Mesendoderm (in vitro differentiated cells): ENCODE results near the gene CCDC68.

ENCODE experiments used
- DNase-seq: peaks from one replicate; pipeline ENCODE4 v3.0.0; 2013
- H2AK5ac ChIP-seq: 2 replicates; pipeline ENCODE4 v1.6.1; 2013; ENCODE audit warnings: low read length, inconsistent platforms
- H2BK120ac ChIP-seq: 2 replicates; pipeline ENCODE4 v1.6.1; 2013; ENCODE audit warnings: low read depth, mild to moderate bottlenecking, low read length, moderate library complexity, mixed read lengths
- H2BK15ac ChIP-seq: replicated peaks from 2 replicates; pipeline ENCODE4 v1.6.1; 2013; ENCODE audit warnings: low read depth, mild to moderate bottlenecking, moderate library complexity
- H2BK5ac ChIP-seq: 2 replicates; pipeline ENCODE4 v1.6.1; 2013; ENCODE audit warnings: low read length, inconsistent platforms
- H3K18ac ChIP-seq: 2 replicates; pipeline ENCODE4 v1.6.1; 2013; ENCODE audit warnings: mild to moderate bottlenecking, low read length, mixed read lengths
- H3K23ac ChIP-seq: one replicate; pipeline ENCODE4 v1.6.1; 2013; ENCODE audit warnings: low read length
- H3K27ac ChIP-seq: 2 replicates; pipeline ENCODE4 v1.5.1; 2013; ENCODE audit warnings: low read depth, mild to moderate bottlenecking, inconsistent platforms, low read length, moderate library complexity
- H3K27me3 ChIP-seq: 2 replicates; pipeline ENCODE4 v1.6.1; 2013; ENCODE audit warnings: low read length, control low read depth, mild to moderate bottlenecking, inconsistent platforms; ENCODE audit not compliant: insufficient read depth, poor library complexity
- H3K36me3 ChIP-seq: 2 replicates; pipeline ENCODE4 v1.6.1; 2013; ENCODE audit warnings: low read length, inconsistent platforms; ENCODE audit not compliant: control insufficient read depth, insufficient read depth
- H3K4ac ChIP-seq: one replicate; pipeline ENCODE4 v1.6.1; 2013; ENCODE audit warnings: low read depth, mild to moderate bottlenecking, low read length, moderate library complexity
- H3K4me1 ChIP-seq: 2 replicates; pipeline ENCODE4 v1.6.1; 2013; ENCODE audit warnings: low read depth, low read length, inconsistent platforms; ENCODE audit not compliant: control insufficient read depth
- H3K4me2 ChIP-seq: 2 replicates; pipeline ENCODE4 v1.6.1; 2013; ENCODE audit warnings: low read length
- H3K4me3 ChIP-seq: 2 replicates; pipeline ENCODE4 v1.5.1; 2013; ENCODE audit warnings: mild to moderate bottlenecking, low read length
- H3K56ac ChIP-seq: one replicate; pipeline ENCODE4 v1.6.1; 2013; ENCODE audit warnings: low read length
- H3K79me1 ChIP-seq: 2 replicates; pipeline ENCODE4 v1.6.1; 2013; ENCODE audit warnings: low read length, inconsistent platforms
- H3K79me2 ChIP-seq: 2 replicates; pipeline ENCODE4 v1.6.1; 2013; ENCODE audit warnings: mild to moderate bottlenecking, low read length; ENCODE audit not compliant: control insufficient read depth, insufficient read depth
- H3K9ac ChIP-seq: 2 replicates; pipeline ENCODE4 v1.6.1; 2013; ENCODE audit warnings: low read length, inconsistent platforms
- H4K5ac ChIP-seq: one replicate; pipeline ENCODE4 v1.6.1; 2013; ENCODE audit warnings: low read length
- H4K8ac ChIP-seq: one replicate; pipeline ENCODE4 v1.6.1; 2013; ENCODE audit warnings: low read depth, mild to moderate bottlenecking, control low read depth, low read length, moderate library complexity
- WGBS: extraction: QIAGEN DNeasy Blood & Tissue Kit; methylation state at CpG from one replicate; pipeline ENCODE4 v1.1.7; 2013; ENCODE audit warnings: low lambda C conversion rate, missing lambda C conversion rate; ENCODE audit not compliant: insufficient coverage; ENCODE audit errors: extremely low coverage; 5-methylcytosine and 5-hydroxymethylcytosine counted together

CCDC68 gene

GRCh38 chr18:54904581-54904980 is 54.7 kb downstream of the CCDC68 start:
- Histone ChIP-seq H2BK15ac (no peak overlapping the region), H3K4ac (no peak overlapping the region), H2BK5ac (no peak overlapping the region), H3K27me3 (no peaks in the 10 kb centered on the region), H2BK120ac (no peak overlapping the region), H3K79me1 (no peaks in the 10 kb centered on the region), H4K8ac (no peak overlapping the region), H3K9ac (no peak overlapping the region), H3K79me2 (no peaks in the 10 kb centered on the region), H3K4me2 (no peak overlapping the region), H3K4me3 (no peak overlapping the region), H3K27ac (no peak overlapping the region), H3K18ac (no peak overlapping the region), H2AK5ac (no peak overlapping the region), H3K4me1 (no peaks in the 10 kb centered on the region), H3K36me3 (no peaks in the 10 kb centered on the region), H3K56ac (no peak overlapping the region), H4K5ac (no peak overlapping the region), H3K23ac (no peak overlapping the region)
- no peak for DNase-seq
- no CpG with 5 or more reads among the region's 2 CpGs for WGBS

- Histone ChIP-seq H3K4ac (no peak overlapping the region), H2BK15ac (no peak overlapping the region), H3K56ac (no peak overlapping the region), H3K27me3 (no peaks in the 10 kb centered on the region), H3K36me3 (no peaks in the 10 kb centered on the region), H3K27ac (no peak overlapping the region), H3K23ac (no peak overlapping the region), H2BK120ac (no peak overlapping the region), H3K4me2 (no peak overlapping the region), H3K9ac (no peak overlapping the region), H4K8ac (no peak overlapping the region), H3K79me2 (no peaks in the 10 kb centered on the region), H2AK5ac (no peak overlapping the region), H3K18ac (no peak overlapping the region), H2BK5ac (no peak overlapping the region), H3K4me3 (no peak overlapping the region), H3K79me1 (no peaks in the 10 kb centered on the region), H4K5ac (no peak overlapping the region), H3K4me1 (no peaks in the 10 kb centered on the region)
- WGBS, result 100% methylated on average over 1 of the region's 2 CpGs
- no peak for DNase-seq
Observed at GRCh38 chr18:54900290-54900689, 59.0 kb downstream of the CCDC68 start.

- H3K56ac ChIP-seq, result no peak overlapping the region
- H3K9ac ChIP-seq, result no peak overlapping the region
- no peak overlapping the region for H2BK15ac ChIP-seq
- no peak overlapping the region for H3K27ac ChIP-seq
- H2AK5ac ChIP-seq, result no peak overlapping the region
- no peak overlapping the region for H4K5ac ChIP-seq
- H3K18ac ChIP-seq, result no peak overlapping the region
- no peak overlapping the region for H2BK120ac ChIP-seq
- no peaks in the 10 kb centered on the region for H3K79me1 ChIP-seq
- no peak overlapping the region for H3K4ac ChIP-seq
- no peaks in the 10 kb centered on the region for H3K79me2 ChIP-seq
- no peaks in the 10 kb centered on the region for H3K27me3 ChIP-seq
- no peak overlapping the region for H4K8ac ChIP-seq
- H3K36me3 ChIP-seq, result no peaks in the 10 kb centered on the region
- H2BK5ac ChIP-seq, result no peak overlapping the region
- no peaks in the 10 kb centered on the region for H3K4me1 ChIP-seq
- H3K23ac ChIP-seq, result no peak overlapping the region
- H3K4me2 ChIP-seq, result no peak overlapping the region
- no peak overlapping the region for H3K4me3 ChIP-seq
- DNase-seq, result no peak
Observed at GRCh38 chr18:54899500-54899899, 59.8 kb downstream of the CCDC68 start.

- no peak overlapping the region for H3K4me2 ChIP-seq
- WGBS, result no CpG with 5 or more reads among the region's 2 CpGs
- H3K9ac ChIP-seq, result no peak overlapping the region
- H3K4me1 ChIP-seq, result no peaks in the 10 kb centered on the region
- no peak overlapping the region for H3K27ac ChIP-seq
- H3K4me3 ChIP-seq, result no peak overlapping the region
- no peaks in the 10 kb centered on the region for H3K36me3 ChIP-seq
- no peak overlapping the region for H4K8ac ChIP-seq
- no peak overlapping the region for H3K56ac ChIP-seq
- H3K18ac ChIP-seq, result no peak overlapping the region
- H2BK15ac ChIP-seq, result no peak overlapping the region
- H3K23ac ChIP-seq, result no peak overlapping the region
- no peak overlapping the region for H2BK120ac ChIP-seq
- H2BK5ac ChIP-seq, result no peak overlapping the region
- peaks cover 2% of the 10 kb centered on the region for H3K27me3 ChIP-seq
- no peak for DNase-seq
- H4K5ac ChIP-seq, result no peak overlapping the region
- no peak overlapping the region for H3K4ac ChIP-seq
- no peaks in the 10 kb centered on the region for H3K79me2 ChIP-seq
- no peak overlapping the region for H2AK5ac ChIP-seq
- H3K79me1 ChIP-seq, result no peaks in the 10 kb centered on the region
Observed at GRCh38 chr18:54888933-54889332, 70.3 kb downstream of the CCDC68 start.

GRCh38 chr18:54888378-54888777 is 70.9 kb downstream of the CCDC68 start:
- peaks cover 2% of the 10 kb centered on the region for H3K27me3 ChIP-seq
- H3K4me1 ChIP-seq, result no peaks in the 10 kb centered on the region
- no peak for DNase-seq
- H4K5ac ChIP-seq, result no peak overlapping the region
- no peak overlapping the region for H2BK5ac ChIP-seq
- H3K4ac ChIP-seq, result no peak overlapping the region
- no peak overlapping the region for H3K56ac ChIP-seq
- H3K4me3 ChIP-seq, result no peak overlapping the region
- H3K9ac ChIP-seq, result no peak overlapping the region
- no peak overlapping the region for H2BK120ac ChIP-seq
- H2BK15ac ChIP-seq, result no peak overlapping the region
- H3K4me2 ChIP-seq, result no peak overlapping the region
- H3K23ac ChIP-seq, result no peak overlapping the region
- H4K8ac ChIP-seq, result no peak overlapping the region
- no CpG with 5 or more reads among the region's 2 CpGs for WGBS
- H3K79me2 ChIP-seq, result no peaks in the 10 kb centered on the region
- H3K36me3 ChIP-seq, result no peaks in the 10 kb centered on the region
- no peak overlapping the region for H3K18ac ChIP-seq
- no peak overlapping the region for H3K27ac ChIP-seq
- no peak overlapping the region for H2AK5ac ChIP-seq
- no peaks in the 10 kb centered on the region for H3K79me1 ChIP-seq

GRCh38 chr18:54883816-54884604 is 75.3 kb downstream of the CCDC68 start:
- H2BK15ac ChIP-seq, result no peak overlapping the region
- H4K5ac ChIP-seq, result no peak overlapping the region
- H3K4ac ChIP-seq, result no peak overlapping the region
- H3K27ac ChIP-seq, result no peak overlapping the region
- H3K79me1 ChIP-seq, result no peaks in the 10 kb centered on the region
- no peak overlapping the region for H3K9ac ChIP-seq
- no peak overlapping the region for H3K56ac ChIP-seq
- no peak overlapping the region for H3K23ac ChIP-seq
- no CpG with 5 or more reads among the region's 6 CpGs for WGBS
- peaks cover 10% of the 10 kb centered on the region for H3K4me1 ChIP-seq
- H3K27me3 ChIP-seq, result peaks cover 2% of the 10 kb centered on the region
- H3K36me3 ChIP-seq, result no peaks in the 10 kb centered on the region
- H2BK120ac ChIP-seq, result no peak overlapping the region
- no peak overlapping the region for H3K4me3 ChIP-seq
- peak overlapping the region; percentile 22 for H3K18ac ChIP-seq
- no peak overlapping the region for H4K8ac ChIP-seq
- no peak overlapping the region for H2AK5ac ChIP-seq
- no peak for DNase-seq
- no peak overlapping the region for H3K4me2 ChIP-seq
- no peak overlapping the region for H2BK5ac ChIP-seq
- H3K79me2 ChIP-seq, result no peaks in the 10 kb centered on the region
